Stimulated activated CD4-positive, alpha-beta T cell treated with anti-CD3 and anti-CD28 coated beads, Interleukin-2, amount 100 ng/mL, for 24 hours (primary cell): ENCODE data around the gene GNS.
"Not testable (repeated sequence)": the region's sequence is repeated elsewhere in the genome, so short reads cannot be mapped to it uniquely, and the experiment has no call there.

Experiments
- DNase-seq, 2 donors: peaks; one replicate each; pipeline ENCODE4 v3.0.0-alpha.2; 2020

The GNS gene

DNA sequence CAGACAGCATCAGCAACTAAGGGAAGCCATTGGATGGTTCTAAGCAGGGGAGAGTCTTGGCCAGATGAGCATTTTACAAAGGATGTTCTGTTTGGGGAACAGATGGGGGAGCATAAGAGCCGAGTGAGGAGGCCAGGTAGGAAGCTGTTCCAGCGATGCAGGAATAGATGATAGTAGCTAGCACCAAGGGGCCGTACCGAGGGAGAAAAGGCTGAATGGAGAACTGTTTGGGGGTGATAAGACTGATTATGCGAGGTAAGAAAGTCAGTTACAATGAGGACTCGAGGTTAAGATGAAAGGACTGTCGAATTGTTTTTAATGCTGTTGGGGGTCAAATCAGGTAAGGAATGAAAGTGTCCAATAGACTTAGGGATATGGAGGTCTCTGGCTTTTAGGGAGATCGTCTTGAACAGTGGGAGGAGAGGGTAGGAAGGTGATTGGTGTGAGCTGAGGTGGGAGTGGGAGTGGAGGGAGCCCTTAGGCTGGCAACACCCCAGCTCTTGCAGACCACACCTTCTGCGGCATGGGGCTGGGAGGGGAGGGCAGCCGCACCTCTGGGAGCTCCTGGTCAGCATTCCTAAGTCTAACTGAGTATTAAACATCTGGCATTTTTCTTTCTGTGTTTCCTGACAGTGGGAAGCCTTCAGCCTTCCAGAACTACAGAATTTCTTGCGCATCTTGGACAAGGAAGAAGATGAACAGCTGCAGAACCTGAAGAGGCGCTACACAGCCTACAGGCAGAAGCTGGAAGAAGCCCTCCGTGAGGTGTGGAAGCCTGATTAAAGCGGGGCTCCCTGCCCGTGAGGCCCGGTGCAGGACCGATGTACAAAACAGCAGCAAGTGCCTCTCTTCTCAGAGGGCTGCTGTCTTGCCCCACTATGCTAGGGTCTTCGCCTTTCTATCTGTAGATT, 64.8 kb downstream of the GNS start:
- DNase-seq = no peak

DNA sequence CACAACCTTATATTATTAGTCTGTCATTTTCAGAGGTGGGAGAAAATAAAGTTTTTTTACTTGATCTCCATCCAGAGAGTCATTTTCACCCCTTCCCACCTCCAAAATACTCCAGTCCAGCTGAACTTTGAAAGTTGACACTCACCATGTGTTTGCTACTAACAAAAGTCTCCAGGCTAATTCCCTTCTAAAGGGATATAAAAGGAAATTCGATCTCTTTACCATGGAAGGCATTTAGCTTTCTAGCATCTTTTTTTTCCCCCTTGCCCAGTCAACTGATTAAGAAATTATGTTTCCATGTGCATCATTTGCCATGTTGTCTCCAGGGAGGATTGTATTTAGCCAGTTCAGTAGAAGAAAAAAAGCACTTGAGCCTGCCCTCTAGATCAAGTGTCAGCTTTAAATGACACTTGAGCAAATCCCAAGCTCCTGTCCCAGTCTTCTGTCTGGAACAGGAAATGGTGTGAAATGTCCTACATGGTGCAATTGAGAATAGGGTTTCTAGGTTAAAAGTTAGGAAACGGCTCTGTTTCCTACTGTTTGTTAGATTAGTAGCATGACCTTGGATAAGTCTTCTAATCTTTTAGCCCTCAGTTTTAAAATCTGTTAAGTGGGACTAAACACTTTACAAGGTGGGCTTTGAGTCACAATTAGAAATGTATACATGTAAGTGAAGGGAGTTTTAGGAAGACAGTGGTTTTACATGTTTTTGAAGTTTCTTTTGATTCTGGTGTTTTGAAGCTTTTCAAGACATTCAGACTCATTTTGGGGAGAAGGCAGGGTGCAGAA, 67.2 kb downstream of the GNS start:
- no peak for DNase-seq

DNA sequence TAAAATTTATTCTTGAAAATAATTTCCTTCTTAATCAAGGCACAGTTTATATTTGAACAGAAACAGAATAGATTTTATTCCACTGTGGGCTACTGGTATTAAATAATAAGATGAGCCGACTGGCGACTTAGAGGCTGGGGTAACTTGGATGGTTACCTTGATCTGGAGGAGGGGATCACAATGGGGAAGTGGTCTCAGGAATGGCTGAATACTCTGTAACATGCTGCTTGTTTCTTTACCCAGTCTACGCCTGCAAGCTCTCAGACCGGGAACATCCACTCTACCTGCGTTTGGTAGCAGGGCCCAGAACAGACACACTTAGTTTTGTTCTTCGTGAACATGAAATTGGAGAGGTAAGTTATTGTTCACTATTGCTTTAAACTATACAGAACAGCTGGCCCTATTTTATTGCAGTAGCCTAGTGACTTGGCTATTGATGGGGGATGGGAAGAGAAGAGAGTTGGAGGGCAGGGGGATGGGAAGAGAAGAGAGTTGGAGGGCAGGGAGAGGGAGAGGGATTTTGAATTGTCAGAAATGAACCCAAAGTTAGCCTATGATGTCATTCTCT, 67.9 kb downstream of the GNS start:
- no peak for DNase-seq

DNA sequence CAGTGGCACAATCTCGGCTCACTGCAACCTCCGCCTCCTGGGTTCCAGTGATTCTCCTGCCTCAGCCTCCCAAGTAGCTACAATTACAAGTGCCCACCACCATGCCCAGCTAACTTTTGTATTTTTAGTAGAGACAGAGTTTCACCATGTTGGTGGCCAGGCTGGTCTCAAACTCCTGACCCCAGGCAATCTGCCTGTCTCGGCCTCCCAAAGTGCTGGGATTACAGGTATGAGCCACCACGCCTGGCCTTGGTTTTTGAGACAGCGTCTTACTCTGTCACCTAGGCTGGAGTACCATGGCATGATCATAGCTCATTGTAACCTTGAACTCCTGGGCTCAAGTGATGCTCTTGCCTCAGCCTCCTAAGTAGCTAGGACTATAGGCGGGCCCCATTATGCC, 69.0 kb downstream of the GNS start:
- not testable (repeated sequence) for DNase-seq

DNA sequence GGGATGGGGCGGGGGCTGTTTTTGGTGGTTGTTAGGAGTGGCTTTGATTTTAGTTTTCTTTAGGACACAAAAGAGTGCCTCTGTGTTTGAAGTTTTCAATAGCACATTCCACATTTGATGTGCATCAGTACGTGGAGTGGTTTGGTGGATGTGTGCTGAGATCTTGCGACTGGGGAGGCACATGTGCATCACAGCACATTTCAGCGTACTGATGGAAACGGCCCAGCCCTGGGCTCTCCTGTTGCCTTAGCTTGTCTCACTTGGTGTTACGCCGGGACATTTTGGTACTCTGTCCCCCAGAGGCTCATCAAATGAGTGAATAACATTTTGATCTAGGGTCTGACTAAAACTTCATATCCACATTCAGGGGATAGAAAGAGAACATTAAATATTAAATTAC, 70.5 kb downstream of the GNS start:
- DNase-seq = no peak

DNA sequence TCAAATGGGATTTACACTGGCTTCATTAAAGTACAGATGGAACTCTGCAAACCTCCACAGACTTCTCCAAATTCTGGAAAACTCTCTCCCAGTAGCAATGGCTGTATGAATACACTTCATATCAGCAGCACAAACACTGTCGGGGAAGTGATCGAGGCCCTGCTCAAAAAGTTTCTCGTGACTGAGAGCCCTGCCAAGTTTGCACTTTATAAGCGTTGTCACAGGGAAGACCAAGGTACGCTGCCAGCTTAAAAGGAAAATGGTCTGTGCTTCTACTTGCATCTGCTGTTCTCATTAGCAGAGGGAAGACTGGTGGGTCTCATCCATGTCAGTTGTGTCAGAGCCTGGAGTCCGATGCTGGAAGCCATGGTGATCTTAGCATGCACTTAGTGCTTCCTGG, 71.0 kb downstream of the GNS start:
- DNase-seq = no peak

DNA sequence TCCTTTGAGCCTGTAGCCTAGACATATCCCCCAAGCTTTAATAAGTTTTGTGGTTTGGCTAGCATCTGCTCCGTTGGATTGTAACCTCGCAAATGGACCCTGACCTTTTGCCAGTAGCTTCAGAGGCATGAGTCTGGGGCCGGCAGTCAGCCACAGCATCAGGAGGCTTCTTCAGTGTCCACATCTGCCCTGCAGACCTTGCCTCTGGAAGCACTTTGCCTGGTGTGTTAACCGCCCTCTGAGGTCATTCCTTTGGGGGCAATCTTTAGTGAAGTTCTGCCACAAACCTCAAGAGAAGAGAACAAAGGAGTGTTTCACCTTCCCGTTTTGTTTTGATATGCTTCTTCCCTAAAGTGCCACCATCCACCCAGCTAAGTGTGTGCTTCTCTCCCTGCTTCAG, 71.4 kb downstream of the GNS start:
- no peak for DNase-seq

DNA sequence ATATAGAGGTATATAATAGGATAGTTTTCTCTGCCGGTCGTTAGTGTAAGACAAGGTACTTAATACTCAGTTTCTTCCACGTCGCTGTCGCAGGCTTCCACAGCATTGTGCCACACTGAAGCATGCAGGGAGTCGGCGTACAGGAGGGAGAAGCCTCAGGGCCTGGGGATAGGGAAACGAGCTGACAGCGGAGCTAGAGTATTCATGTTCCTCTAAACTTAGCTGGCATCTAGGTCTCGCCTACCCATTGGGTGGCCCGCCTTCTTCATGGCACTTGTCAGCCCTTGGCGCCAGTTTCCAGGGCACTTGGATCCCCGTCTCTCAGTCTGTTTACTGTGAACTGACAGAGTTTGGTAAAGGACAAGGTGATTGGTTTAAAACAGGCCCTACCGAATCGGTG, 73.6 kb downstream of the GNS start:
- no peak for DNase-seq

DNA sequence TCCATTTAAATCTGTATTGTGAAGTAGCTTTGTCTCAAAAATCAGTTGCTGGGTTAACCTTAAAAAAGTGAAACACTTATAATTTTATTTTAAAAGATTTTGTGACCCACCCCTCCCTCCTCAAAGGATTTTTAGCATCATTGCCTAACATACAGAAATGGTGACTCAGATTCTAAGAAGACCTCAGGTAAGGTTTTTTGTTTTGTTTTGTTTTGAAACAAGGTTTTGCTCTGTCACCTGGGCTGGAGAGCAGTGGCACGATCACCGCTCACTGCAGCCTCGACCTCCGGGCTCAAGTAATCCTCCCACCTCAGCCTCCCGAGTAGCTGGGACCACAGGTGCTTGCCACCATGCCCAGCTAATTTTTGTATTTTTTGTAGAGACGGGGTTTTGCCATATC, 74.2 kb downstream of the GNS start:
- DNase-seq = no peak

DNA sequence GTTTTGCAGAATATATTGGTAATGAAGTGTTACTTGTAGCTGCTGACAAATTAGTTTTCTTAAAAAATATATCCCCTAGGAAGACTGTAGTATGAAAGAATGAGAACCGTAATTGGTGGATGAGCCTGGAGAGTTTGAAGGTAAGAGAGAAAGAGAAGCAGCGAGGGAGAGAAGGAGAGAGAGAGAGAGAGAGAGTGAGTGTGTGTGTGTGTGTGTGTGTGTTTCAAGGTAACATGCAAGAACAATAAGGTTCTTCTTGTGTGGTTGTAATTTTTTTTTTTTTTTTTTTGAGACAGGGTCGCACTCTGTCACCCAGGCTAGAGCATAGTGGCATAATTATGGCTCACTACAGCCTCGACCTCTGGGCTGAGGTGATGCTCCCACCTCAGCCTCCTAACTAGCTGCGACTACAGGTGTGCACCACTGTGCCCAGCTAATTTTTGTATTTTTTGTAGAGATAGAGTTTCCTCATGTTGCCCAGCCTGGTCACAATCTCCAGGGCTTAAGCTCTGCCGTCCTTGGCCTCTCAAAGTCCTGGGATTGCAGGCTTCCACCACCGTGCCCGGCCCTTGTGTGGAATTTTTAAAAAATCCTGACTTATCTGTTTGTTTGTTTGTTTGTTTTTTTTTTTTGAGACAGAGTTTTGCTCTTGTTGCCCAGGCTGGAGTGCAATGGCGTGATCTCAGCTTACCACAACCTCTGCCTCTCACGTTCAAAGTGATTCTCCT, 75.2 kb downstream of the GNS start:
- DNase-seq = no peak

DNA sequence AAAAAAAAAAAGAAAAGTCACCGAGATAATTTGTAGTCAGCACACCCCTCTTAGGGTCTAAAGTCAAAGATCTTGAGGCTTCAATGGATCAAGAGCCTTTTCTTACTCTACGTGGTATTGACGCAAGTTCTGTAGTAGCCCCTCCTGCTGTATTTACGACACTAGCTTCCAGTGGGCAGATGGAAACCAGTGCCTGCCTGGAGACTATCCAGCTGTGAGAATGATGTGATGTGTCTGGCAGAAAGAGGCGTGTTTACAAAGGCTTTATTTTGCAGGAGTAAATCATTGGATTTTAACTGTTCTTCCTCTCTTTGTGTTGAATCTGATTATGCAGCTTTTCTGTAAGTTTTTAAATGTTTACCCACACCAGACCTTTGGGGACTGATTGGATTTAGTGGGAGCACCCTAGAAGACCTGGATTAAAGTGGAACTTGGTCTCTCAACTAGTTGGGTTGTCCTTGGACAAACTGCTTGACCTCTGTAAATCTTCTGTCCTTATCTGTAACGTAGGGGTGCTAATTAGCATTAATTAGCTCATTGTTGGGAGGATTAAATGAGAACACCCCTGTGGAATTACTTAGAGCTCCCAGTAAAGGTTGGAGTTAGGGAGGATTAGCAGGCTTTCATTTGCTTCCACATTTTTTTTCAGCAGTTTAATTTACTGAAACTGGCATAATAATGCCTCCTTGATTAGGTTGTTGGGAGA, 76.5 kb downstream of the GNS start:
- DNase-seq = no peak

DNA sequence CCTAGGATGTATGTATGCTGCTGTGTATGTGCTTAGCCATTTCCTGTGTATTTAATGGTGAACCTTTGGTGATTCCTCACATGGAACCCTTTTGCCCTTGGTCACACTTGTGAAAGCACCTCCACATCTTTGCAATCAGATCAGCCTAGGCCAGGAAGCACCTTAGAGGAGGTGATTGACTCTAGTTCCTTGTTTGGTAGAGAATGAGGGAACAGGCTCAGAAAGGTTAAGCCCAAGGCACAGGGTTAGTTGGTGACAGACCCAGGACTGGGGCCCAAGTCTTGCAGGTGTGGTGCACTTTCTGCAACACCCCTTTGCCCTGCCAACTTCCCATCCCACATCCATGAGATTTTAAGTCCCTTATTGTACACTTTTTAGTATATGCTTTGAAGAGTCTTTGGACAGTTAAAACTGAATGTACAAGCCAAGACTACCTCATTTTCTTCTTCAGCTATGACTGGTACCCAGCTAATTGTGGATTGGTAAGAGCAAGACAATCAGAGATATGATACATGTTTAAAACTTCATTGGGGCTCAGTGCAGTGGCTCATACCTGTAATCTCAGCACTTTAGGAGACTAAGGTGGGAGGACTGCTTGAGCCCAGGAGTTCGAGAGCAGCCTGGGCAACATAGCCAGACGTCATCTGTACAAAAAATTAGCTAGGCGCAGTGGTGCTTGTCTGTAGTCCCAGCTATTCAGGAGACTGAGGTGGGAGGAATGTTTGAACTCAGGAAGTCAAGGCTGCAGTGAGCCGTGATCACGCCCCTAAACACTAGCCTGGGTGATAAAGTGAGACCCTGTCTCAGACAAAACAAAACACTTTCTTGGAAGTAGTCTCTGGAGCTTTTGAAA, 77.8 kb downstream of the GNS start:
- DNase-seq = no peak

DNA sequence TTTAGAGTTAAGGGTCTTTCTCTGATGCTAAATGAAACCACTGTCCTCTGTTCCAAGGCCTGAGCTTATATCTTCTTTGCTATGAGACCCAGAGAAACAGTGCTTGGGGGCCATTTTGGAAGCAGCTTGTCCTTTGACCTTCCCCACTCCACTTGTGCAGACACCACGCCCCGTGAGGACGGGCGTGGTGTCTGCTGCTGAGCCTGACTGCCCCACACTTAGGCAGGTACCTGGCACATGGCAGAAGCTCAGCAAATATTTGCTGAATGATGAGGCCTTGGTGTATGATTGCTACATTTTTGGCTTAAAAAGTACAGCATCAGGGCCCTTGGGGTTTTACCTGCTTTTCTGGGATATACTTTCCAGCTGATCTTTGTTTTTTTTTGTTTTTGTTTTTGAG, 79.0 kb downstream of the GNS start:
- DNase-seq = no peak

DNA sequence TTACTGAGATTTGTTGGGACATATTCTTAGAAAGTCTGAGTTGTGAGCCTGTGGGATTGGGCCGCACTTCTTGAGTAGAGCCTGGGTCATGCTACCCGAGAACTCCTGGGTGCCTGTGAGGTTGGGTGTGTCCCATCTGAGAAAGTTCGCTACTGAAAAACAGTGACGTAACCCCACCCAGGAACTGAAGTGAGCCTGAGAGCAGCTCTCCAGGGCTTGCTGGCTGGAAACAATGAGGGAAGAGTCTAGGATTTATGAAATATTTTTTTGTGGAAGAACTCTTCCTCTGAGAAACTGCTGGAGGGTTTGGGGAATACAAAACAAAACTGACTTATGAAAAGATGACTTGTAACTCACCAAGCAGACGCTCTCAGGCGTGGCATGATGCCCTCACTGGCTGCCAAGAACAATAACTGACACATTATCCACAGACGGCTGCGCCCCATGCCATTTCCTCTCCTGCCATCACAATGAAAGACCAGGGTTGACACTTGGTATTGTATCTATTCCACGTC, 79.7 kb downstream of the GNS start:
- peak; percentile 53 to 61 for DNase-seq

DNA sequence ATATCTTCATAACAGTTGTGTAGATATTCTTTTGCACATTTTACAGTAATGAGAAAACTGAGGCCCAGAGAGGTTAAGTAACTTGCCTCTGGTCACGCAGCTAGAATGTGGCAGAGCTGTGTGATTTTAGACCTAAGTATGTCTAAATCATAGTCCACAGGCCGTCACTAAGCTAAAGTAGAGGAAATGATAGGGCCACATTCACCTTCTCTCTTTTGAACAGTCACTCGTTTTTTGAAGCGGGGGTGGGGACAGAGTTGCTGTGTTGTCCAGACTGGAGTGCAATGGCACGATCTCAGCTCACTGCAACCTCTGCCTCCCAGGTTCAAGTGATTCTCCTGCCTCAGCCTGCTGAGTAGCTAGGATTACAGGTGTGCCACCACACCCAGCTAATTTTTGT, 80.4 kb downstream of the GNS start:
- no peak for DNase-seq

DNA sequence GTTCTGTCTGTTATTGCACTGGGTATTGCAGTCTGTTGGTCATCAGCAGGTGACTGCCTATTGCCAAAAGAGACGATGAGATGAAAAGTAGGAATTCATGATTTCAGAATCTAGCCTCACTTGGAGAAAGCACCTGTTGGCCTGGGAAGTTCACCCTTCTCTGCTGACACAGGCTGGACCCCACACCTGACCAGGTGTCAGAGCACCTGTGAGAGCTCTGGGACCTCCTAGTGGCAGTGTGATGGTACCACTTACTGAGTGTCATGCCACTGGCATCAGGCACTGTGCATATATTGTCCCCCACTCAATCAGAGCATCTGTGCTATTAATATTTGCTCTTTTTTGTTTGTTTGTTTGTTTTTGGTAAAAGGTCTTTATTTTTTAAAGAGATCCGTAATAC, 81.0 kb downstream of the GNS start:
- DNase-seq = no peak

DNA sequence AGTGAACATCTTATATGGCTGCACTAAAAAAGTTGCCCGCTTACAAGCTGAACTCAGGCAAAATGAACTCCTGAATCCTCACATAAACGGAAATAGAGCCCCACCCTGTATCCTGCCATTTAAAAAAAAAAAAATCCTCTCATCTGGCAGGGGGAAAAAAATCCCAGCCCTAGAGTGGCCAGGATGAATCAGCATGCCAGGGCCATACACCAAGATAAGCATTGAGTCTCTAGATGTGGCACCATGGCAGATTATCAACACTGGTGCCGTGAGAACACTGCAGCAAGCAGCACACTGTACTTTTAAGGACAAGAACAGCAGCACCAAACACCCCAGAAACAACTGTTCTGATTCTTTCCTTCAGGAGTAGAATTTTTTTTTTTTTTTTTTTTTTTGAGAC, 83.4 kb downstream of the GNS start:
- DNase-seq = no peak

DNA sequence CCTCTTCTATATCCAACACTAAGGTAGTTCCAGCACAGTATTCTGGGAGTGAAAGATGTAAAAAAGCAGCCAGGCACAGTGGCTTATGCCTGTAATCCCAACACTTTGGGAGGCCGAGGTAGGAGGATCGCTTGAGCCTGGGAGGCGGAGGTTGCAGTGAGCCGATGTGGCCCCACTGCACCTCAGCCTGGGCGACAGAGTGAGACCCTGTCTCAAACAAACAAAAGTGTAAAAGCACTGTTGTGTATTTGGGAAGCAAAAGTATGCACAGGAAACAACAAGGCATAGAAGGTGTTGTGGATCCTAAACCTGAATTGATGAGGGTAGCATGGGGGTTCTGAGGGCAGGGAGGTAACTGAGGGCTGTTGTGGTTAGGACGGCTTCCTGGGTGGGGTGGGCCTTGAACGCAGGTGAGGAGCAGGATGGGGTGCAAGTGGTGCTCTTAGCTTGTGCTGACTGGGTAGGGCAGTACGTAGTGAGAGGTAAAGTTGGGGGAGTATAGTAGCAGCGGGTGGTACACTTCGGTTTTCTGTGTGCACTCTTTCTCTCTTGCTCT, 84.8 kb downstream of the GNS start:
- DNase-seq = peak in 1 of 2 donors; percentile 46

DNA sequence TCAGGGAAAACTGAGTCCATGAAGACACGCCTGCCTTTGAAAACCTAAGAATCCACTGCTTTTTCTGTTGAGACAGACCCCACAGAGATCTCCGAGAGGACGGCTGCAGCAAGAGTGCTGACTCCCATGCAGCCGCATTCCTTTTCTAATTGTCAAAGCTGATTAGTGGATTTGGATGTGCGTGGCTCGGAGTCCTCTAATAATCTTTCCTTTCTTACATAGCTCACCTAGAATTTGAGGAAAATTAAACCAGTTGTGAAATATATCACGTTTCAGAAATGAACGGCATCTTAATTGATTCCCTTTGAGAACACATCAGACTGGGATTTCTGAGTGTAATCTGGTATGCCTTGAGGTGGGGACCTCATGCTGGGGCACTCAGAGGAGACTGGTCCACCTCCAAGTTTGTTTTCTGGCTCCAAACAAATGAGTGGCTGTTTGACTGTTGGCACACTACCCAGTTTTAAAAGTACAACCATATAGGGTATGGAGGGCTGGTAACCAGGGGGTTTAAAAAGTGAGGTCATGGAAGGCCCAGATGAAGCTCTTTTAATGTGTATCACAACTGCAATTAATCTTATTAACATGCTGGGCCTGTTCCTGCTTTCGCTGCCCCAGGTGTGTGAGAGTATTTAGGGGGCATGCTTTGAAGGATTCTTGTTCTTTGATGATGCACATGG, 85.6 kb downstream of the GNS start:
- no peak for DNase-seq

DNA sequence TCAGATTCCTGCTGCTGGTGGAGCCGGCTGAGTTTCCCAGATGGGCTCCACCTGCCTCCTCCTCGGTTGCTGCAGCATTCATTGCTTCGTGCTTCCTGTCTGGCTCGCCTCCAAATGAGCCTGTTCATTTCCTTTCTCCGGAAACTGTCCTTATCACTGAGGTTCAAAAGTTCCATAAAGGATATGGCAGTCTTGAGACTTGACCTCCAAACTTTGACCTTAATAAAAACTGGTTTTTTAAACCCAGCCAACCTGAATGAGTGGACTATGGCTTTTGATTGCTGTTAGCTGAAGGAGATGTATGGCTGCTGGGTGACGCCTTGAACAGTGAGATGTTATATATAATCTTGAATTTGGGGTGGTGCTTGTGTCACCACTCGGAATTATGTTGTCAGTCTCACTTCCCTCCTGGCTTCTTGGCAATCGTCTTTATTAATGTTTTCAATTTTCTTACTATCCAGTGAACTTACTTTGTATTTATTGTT, 86.2 kb downstream of the GNS start:
- peak; percentile 39 to 42 for DNase-seq
